Measurements from ENCODE around the gene TTYH2. TPM values are rescaled to one million over a fixed set of nuclear protein-coding genes. Genes with fewer than 3 reads are reported as not detected.
A peak's percentile ranks its signal among the peaks of the same experiment; 100 is the strongest.

Gene TTYH2
- polyA plus RNA-seq, 1 donor from 2014 or later: 2.5 TPM

DNA sequence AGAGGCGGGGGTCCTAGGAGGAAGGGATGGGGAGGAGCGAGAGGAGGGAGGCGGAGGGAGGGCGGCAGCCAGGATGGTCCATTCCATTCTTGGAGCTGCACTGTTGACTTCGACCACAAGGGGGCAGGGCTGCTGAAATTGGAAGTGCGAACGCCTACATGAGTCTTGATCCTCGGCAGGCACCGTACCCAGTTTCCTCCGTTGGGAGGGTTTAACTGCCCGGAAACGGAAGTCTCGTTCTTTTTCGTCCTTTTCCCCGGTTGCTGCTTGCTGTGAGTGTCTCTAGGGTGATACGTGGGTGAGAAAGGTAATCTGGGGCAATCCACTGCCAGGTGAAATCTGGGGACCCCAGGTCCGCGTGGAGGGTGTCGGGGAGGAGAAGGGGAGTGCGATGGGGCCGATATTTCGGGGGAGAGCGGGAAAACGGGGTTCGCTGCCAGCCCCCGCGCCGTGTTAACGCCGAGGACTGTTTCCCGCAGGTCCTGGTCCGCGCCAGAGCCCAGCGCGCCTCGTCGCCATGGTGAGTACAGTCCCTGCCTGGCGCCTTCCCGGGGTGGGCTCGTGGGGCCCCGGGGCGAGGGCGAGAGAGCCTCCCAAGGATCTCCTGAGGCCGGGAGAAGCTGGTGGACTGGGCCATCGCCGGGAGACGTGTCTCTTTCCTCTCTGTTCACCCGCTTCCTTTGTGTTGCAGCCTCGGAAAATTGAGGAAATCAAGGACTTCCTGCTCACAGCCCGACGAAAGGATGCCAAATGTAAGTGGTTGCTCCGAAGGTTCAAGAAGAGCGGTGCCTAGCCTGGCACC, 9.7 kb upstream of the TTYH2 start, which contains the start of gene RPL38:
TSS of gene RPL38 (plus strand) at position 240 of the 802 bp plus-strand sequence. CDS start at position 518, 278 bp downstream.
- H3K27ac ChIP-seq (ENCODE audit: low read length): peak within 1 kb of the TSS; percentile 76
- H3K9me2 ChIP-seq (ENCODE audit: insufficient read depth, low read length): no peaks in the 10 kb centered on the region
- H3K4me3 ChIP-seq (ENCODE audit: low read length): peak within 1 kb of the TSS; percentile 99
- H3K4me2 ChIP-seq (ENCODE audit: low read length): peak within 1 kb of the TSS; percentile 84
- no peaks in the 10 kb centered on the region for H3F3A ChIP-seq (ENCODE audit: insufficient read depth, low read length, poor library complexity, severe bottlenecking)
- H3K36me3 ChIP-seq (ENCODE audit: insufficient read depth, low read length): no peaks in the 10 kb centered on the region
- H3K9ac ChIP-seq (ENCODE audit: low read length): peak within 1 kb of the TSS; percentile 95
- H3K27me3 ChIP-seq (ENCODE audit: insufficient read depth, low read depth, low read length): no peaks in the 10 kb centered on the region
- H2AFZ ChIP-seq (ENCODE audit: low read depth, low read length): peak within 1 kb of the TSS; percentile 83
- H4K20me1 ChIP-seq (ENCODE audit: insufficient read depth): no peaks in the 10 kb centered on the region
- peaks cover 27% of the 10 kb centered on the region for H3K79me2 ChIP-seq (replicated peaks; ENCODE audit: insufficient read depth, low read length)
- no peaks in the 10 kb centered on the region for H3K9me3 ChIP-seq (ENCODE audit: low read length)
- peak; percentile 99 for TF ChIP-seq POLR2AphosphoS5 (IDR thresholded peaks at IDR 0.05)
- peak; percentile 96 for TF ChIP-seq MXI1 (conservative IDR thresholded peaks at IDR 0.05; ENCODE audit: poor library complexity, severe bottlenecking)
- TF ChIP-seq, protein P1, sequence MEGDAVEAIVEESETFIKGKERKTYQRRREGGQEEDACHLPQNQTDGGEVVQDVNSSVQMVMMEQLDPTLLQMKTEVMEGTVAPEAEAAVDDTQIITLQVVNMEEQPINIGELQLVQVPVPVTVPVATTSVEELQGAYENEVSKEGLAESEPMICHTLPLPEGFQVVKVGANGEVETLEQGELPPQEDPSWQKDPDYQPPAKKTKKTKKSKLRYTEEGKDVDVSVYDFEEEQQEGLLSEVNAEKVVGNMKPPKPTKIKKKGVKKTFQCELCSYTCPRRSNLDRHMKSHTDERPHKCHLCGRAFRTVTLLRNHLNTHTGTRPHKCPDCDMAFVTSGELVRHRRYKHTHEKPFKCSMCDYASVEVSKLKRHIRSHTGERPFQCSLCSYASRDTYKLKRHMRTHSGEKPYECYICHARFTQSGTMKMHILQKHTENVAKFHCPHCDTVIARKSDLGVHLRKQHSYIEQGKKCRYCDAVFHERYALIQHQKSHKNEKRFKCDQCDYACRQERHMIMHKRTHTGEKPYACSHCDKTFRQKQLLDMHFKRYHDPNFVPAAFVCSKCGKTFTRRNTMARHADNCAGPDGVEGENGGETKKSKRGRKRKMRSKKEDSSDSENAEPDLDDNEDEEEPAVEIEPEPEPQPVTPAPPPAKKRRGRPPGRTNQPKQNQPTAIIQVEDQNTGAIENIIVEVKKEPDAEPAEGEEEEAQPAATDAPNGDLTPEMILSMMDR (IDR thresholded peaks at IDR 0.05; ENCODE audit: poor library complexity, severe bottlenecking): peak; percentile 98
- TF ChIP-seq EZH2 (IDR thresholded peaks at IDR 0.05; ENCODE audit: borderline replicate concordance, insufficient read depth, low read length, poor library complexity, severe bottlenecking): no peak
- peak; percentile 70 for TF ChIP-seq RAD21 (conservative IDR thresholded peaks at IDR 0.05)
- peak; percentile 90 for TF ChIP-seq SMC3 (conservative IDR thresholded peaks at IDR 0.05; ENCODE audit: poor library complexity)
- TF ChIP-seq EP300 (conservative IDR thresholded peaks at IDR 0.05; ENCODE audit: poor library complexity, severe bottlenecking): peak; percentile 63
- TF ChIP-seq TAF1 (IDR thresholded peaks at IDR 0.05; ENCODE audit: low read depth): peak; percentile 97
- TF ChIP-seq, protein P2, sequence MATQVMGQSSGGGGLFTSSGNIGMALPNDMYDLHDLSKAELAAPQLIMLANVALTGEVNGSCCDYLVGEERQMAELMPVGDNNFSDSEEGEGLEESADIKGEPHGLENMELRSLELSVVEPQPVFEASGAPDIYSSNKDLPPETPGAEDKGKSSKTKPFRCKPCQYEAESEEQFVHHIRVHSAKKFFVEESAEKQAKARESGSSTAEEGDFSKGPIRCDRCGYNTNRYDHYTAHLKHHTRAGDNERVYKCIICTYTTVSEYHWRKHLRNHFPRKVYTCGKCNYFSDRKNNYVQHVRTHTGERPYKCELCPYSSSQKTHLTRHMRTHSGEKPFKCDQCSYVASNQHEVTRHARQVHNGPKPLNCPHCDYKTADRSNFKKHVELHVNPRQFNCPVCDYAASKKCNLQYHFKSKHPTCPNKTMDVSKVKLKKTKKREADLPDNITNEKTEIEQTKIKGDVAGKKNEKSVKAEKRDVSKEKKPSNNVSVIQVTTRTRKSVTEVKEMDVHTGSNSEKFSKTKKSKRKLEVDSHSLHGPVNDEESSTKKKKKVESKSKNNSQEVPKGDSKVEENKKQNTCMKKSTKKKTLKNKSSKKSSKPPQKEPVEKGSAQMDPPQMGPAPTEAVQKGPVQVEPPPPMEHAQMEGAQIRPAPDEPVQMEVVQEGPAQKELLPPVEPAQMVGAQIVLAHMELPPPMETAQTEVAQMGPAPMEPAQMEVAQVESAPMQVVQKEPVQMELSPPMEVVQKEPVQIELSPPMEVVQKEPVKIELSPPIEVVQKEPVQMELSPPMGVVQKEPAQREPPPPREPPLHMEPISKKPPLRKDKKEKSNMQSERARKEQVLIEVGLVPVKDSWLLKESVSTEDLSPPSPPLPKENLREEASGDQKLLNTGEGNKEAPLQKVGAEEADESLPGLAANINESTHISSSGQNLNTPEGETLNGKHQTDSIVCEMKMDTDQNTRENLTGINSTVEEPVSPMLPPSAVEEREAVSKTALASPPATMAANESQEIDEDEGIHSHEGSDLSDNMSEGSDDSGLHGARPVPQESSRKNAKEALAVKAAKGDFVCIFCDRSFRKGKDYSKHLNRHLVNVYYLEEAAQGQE (IDR thresholded peaks at IDR 0.05; ENCODE audit: borderline replicate concordance): peak; percentile 92

DNA sequence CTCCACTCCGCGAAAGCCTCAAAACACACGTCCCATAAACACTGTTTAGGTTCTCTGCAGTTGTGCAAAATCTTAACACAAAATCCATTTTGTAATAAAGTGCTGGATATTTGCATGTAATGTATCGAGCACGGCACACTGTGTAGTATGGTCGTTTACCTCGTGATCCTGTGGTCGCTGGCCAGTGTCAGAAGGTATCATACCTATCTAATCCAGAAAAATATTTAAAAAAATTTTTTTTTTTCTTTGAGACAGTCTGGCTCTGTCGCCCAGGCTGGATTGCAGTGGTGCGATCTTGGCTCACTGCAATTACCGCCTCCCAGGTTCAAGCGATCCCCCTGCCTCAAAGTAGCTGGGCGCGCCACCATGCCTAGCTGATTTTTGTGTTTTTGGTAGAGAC, 8.9 kb upstream of the TTYH2 start:
- peak overlapping the region; percentile 95 for H3K9ac ChIP-seq (ENCODE audit: low read length)
- peak overlapping the region; percentile 76 for H3K27ac ChIP-seq (ENCODE audit: low read length)
- H3K9me3 ChIP-seq (ENCODE audit: low read length): no peaks in the 10 kb centered on the region
- H2AFZ ChIP-seq (ENCODE audit: low read depth, low read length): no peak overlapping the region
- H3K27me3 ChIP-seq (ENCODE audit: insufficient read depth, low read depth, low read length): no peaks in the 10 kb centered on the region
- H3K4me3 ChIP-seq (ENCODE audit: low read length): peak overlapping the region; percentile 99
- no peaks in the 10 kb centered on the region for H4K20me1 ChIP-seq (ENCODE audit: insufficient read depth)
- H3K4me2 ChIP-seq (ENCODE audit: low read length): peak overlapping the region; percentile 84
- H3K36me3 ChIP-seq (ENCODE audit: insufficient read depth, low read length): no peaks in the 10 kb centered on the region
- H3F3A ChIP-seq (ENCODE audit: insufficient read depth, low read length, poor library complexity, severe bottlenecking): no peaks in the 10 kb centered on the region
- TF ChIP-seq, protein P2 (IDR thresholded peaks at IDR 0.05; ENCODE audit: borderline replicate concordance): no peak
- TF ChIP-seq POLR2AphosphoS5 (IDR thresholded peaks at IDR 0.05) (no peak), RAD21 (conservative IDR thresholded peaks at IDR 0.05) (no peak), SMC3 (conservative IDR thresholded peaks at IDR 0.05; ENCODE audit: poor library complexity) (no peak), MXI1 (conservative IDR thresholded peaks at IDR 0.05; ENCODE audit: poor library complexity, severe bottlenecking) (no peak), EP300 (conservative IDR thresholded peaks at IDR 0.05; ENCODE audit: poor library complexity, severe bottlenecking) (no peak), TAF1 (IDR thresholded peaks at IDR 0.05; ENCODE audit: low read depth) (no peak), EZH2 (IDR thresholded peaks at IDR 0.05; ENCODE audit: borderline replicate concordance, insufficient read depth, low read length, poor library complexity, severe bottlenecking) (no peak)
- TF ChIP-seq, protein P1 (IDR thresholded peaks at IDR 0.05; ENCODE audit: poor library complexity, severe bottlenecking): no peak
- no peaks in the 10 kb centered on the region for H3K9me2 ChIP-seq (ENCODE audit: insufficient read depth, low read length)
- peaks cover 27% of the 10 kb centered on the region for H3K79me2 ChIP-seq (replicated peaks; ENCODE audit: insufficient read depth, low read length)
